Measurements from ENCODE around the gene NTRK2. TPM values are rescaled to one million over a fixed set of nuclear protein-coding genes. Genes with fewer than 3 reads are reported as not detected.

Gene NTRK2
- total RNA-seq, 1 donor from 2014 or later, result 3.8 TPM

GRCh38 chr9:84642553-84643141 lies 26.9 kb upstream of the NTRK2 start:
- H3K27me3 ChIP-seq (ENCODE audit: low read depth), result no peaks in the 10 kb centered on the region
- peaks cover 15% of the 10 kb centered on the region for H3K9me3 ChIP-seq (replicated peaks)
- no peak for TF ChIP-seq CTCF (IDR thresholded peaks at IDR 0.05; ENCODE audit: borderline replicate concordance)
- intact Hi-C loops (cut with micrococcal nuclease), result no loop called here
- H3K27ac ChIP-seq (replicated peaks), result no peak overlapping the region
- DNase-seq, result no peak
- H3K4me3 ChIP-seq, result no peak overlapping the region
- H3K4me1 ChIP-seq, result no peaks in the 10 kb centered on the region
- H3K36me3 ChIP-seq, result no peaks in the 10 kb centered on the region

GRCh38 chr9:84647699-84648098 lies 21.8 kb upstream of the NTRK2 start:
- no peak overlapping the region for H3K4me3 ChIP-seq
- no peak for DNase-seq
- no peaks in the 10 kb centered on the region for H3K4me1 ChIP-seq
- no peak for TF ChIP-seq CTCF (IDR thresholded peaks at IDR 0.05; ENCODE audit: borderline replicate concordance)
- intact Hi-C loops (cut with micrococcal nuclease), result no loop called here
- H3K9me3 ChIP-seq (replicated peaks), result no peaks in the 10 kb centered on the region
- no peak overlapping the region for H3K27ac ChIP-seq (replicated peaks)
- no peaks in the 10 kb centered on the region for H3K36me3 ChIP-seq
- no peaks in the 10 kb centered on the region for H3K27me3 ChIP-seq (ENCODE audit: low read depth)

- no peak overlapping the region for H3K4me3 ChIP-seq
- intact Hi-C loops (cut with micrococcal nuclease), result no loop called here
- H3K27ac ChIP-seq (replicated peaks), result no peak overlapping the region
- H3K9me3 ChIP-seq (replicated peaks), result no peaks in the 10 kb centered on the region
- H3K36me3 ChIP-seq, result no peaks in the 10 kb centered on the region
- H3K27me3 ChIP-seq (ENCODE audit: low read depth), result peaks cover 17% of the 10 kb centered on the region
- no peak for TF ChIP-seq CTCF (IDR thresholded peaks at IDR 0.05; ENCODE audit: borderline replicate concordance)
- no peak for DNase-seq
- no peaks in the 10 kb centered on the region for H3K4me1 ChIP-seq
Measured at GRCh38 chr9:84652496-84653120, 16.9 kb upstream of the NTRK2 start.

- Histone ChIP-seq H3K4me3 (no peak overlapping the region), H3K27ac (replicated peaks) (no peak overlapping the region), H3K36me3 (no peaks in the 10 kb centered on the region), H3K27me3 (ENCODE audit: low read depth) (peaks cover 29% of the 10 kb centered on the region), H3K4me1 (no peaks in the 10 kb centered on the region), H3K9me3 (replicated peaks) (no peaks in the 10 kb centered on the region)
- TF ChIP-seq CTCF (IDR thresholded peaks at IDR 0.05; ENCODE audit: borderline replicate concordance), result no peak
- intact Hi-C loops (cut with micrococcal nuclease), result no loop called here
- DNase-seq, result no peak
Measured at GRCh38 chr9:84655447-84655846, 14.1 kb upstream of the NTRK2 start.

- no peak for TF ChIP-seq CTCF (IDR thresholded peaks at IDR 0.05; ENCODE audit: borderline replicate concordance)
- Histone ChIP-seq H3K4me1 (no peaks in the 10 kb centered on the region), H3K4me3 (no peak overlapping the region), H3K27me3 (ENCODE audit: low read depth) (peaks cover 33% of the 10 kb centered on the region), H3K36me3 (no peaks in the 10 kb centered on the region), H3K27ac (replicated peaks) (no peak overlapping the region), H3K9me3 (replicated peaks) (peaks cover 5% of the 10 kb centered on the region)
- DNase-seq, result no peak
- intact Hi-C loops (cut with micrococcal nuclease), result no loop called here
Measured at GRCh38 chr9:84659313-84659712, 10.2 kb upstream of the NTRK2 start.

Data from left ventricle myocardium inferior (tissue), 1 donor.